Chondrocyte (in vitro differentiated cells): ENCODE data around the gene CCND2. TPM values are rescaled to one million over a fixed set of nuclear protein-coding genes. Genes with fewer than 3 reads are reported as not detected.

ENCODE experiments used
- DNase-seq: peaks from one replicate; pipeline ENCODE4 v3.0.0; 2021; ENCODE audit warnings: mixed read lengths, low spot score
- H3K27ac Mint-ChIP-seq: one replicate; pipeline ENCODE4 v1.8.0; 2021; ENCODE audit warnings: mild to moderate bottlenecking, moderate library complexity, mixed read lengths; ENCODE audit not compliant: unreplicated experiment
- H3K27me3 Mint-ChIP-seq: 2 replicates; pipeline ENCODE4 v1.8.0; 2021; ENCODE audit warnings: low read depth, mixed read lengths
- H3K36me3 Mint-ChIP-seq: 2 replicates; pipeline ENCODE4 v1.8.0; 2021; ENCODE audit warnings: low read depth, mixed read lengths
- H3K4me1 Mint-ChIP-seq: 2 replicates; pipeline ENCODE4 v1.8.0; 2021; ENCODE audit warnings: low read depth, mild to moderate bottlenecking, mixed read lengths
- H3K4me3 Mint-ChIP-seq: one replicate; pipeline ENCODE4 v1.8.0; 2021; ENCODE audit warnings: mild to moderate bottlenecking, moderate library complexity, mixed read lengths; ENCODE audit not compliant: unreplicated experiment
- H3K9me3 Mint-ChIP-seq: 2 replicates; pipeline ENCODE4 v1.8.0; 2021; ENCODE audit warnings: low read depth, mixed read lengths
- total RNA-seq: library from RNA; stranded (reverse); gene quantifications from 3 replicates; pipeline ENCODE4 v1.2.1, GENCODE V29; 2021
- TF ChIP-seq, protein P1 (sequence below): fragments of 200-600 bp; sonication (generic); IDR thresholded peaks from 2 replicates; pipeline ENCODE4 v1.5.0; 2021; ENCODE audit warnings: antibody characterized with exemption, mild to moderate bottlenecking, moderate library complexity

Gene CCND2
- total RNA-seq, 1 donor from 2014 or later: 128 TPM

DNA sequence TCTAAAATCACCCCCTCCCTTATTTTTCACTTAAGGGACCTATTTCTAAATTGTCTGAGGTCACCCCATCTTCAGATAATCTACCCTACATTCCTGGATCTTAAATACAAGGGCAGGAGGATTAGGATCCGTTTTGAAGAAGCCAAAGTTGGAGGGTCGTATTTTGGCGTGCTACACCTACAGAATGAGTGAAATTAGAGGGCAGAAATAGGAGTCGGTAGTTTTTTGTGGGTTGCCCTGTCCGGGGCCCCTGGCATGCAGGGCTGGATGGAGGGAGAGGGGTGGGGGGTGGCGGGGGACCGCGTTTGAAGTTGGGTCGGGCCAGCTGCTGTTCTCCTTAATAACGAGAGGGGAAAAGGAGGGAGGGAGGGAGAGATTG is 300 bp upstream of the CCND2 start:
- TF ChIP-seq, protein P1, sequence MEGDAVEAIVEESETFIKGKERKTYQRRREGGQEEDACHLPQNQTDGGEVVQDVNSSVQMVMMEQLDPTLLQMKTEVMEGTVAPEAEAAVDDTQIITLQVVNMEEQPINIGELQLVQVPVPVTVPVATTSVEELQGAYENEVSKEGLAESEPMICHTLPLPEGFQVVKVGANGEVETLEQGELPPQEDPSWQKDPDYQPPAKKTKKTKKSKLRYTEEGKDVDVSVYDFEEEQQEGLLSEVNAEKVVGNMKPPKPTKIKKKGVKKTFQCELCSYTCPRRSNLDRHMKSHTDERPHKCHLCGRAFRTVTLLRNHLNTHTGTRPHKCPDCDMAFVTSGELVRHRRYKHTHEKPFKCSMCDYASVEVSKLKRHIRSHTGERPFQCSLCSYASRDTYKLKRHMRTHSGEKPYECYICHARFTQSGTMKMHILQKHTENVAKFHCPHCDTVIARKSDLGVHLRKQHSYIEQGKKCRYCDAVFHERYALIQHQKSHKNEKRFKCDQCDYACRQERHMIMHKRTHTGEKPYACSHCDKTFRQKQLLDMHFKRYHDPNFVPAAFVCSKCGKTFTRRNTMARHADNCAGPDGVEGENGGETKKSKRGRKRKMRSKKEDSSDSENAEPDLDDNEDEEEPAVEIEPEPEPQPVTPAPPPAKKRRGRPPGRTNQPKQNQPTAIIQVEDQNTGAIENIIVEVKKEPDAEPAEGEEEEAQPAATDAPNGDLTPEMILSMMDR: no peak

DNA sequence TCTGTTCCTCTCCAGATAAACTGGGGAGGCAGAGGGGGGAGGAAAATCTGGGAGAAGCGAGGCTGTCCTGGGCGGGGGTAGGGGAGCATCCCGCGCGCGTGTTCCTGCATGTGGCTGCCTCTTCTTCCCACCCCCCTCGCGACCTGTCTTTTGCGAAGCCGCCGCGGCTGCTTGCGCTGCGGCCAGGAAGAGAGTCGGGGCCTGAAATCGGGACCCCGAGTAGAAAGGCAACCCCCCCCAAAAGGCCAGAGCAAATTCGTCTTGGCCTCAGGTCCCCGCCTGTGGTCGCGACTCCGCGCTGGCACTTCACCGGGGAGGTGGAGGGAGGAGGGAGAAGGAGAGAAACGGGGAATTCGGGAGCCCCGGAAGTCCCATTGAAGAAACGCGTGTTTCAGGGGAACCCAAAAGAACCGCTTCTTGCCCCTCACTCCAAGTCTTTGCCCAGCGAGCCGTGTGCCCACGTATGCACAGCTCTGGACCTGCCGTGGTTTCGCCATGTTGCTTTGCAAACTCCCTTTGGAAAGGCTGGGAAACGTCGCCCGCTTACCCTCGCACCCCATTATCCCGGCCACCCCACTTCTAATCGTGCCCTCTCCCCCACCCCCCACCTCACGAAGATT is 944 bp downstream of the CCND2 start:
- Mint-ChIP-seq H3K27me3 (peaks cover 38% of the 10 kb centered on the region), H3K27ac (peak overlapping the region; percentile 92), H3K4me3 (peak overlapping the region; percentile 89), H3K9me3 (no peaks in the 10 kb centered on the region), H3K4me1 (peaks cover 43% of the 10 kb centered on the region), H3K36me3 (peaks cover 22% of the 10 kb centered on the region)
- DNase-seq: no peak
- TF ChIP-seq, protein P1: no peak

More for the DNA sequence above, 300 bp upstream of the CCND2 start:
- Mint-ChIP-seq H3K27me3 (peaks cover 40% of the 10 kb centered on the region), H3K36me3 (peaks cover 13% of the 10 kb centered on the region), H3K4me3 (peak overlapping the region; percentile 89), H3K9me3 (no peaks in the 10 kb centered on the region), H3K27ac (peak overlapping the region; percentile 74), H3K4me1 (peaks cover 47% of the 10 kb centered on the region)
- DNase-seq: no peak

DNA sequence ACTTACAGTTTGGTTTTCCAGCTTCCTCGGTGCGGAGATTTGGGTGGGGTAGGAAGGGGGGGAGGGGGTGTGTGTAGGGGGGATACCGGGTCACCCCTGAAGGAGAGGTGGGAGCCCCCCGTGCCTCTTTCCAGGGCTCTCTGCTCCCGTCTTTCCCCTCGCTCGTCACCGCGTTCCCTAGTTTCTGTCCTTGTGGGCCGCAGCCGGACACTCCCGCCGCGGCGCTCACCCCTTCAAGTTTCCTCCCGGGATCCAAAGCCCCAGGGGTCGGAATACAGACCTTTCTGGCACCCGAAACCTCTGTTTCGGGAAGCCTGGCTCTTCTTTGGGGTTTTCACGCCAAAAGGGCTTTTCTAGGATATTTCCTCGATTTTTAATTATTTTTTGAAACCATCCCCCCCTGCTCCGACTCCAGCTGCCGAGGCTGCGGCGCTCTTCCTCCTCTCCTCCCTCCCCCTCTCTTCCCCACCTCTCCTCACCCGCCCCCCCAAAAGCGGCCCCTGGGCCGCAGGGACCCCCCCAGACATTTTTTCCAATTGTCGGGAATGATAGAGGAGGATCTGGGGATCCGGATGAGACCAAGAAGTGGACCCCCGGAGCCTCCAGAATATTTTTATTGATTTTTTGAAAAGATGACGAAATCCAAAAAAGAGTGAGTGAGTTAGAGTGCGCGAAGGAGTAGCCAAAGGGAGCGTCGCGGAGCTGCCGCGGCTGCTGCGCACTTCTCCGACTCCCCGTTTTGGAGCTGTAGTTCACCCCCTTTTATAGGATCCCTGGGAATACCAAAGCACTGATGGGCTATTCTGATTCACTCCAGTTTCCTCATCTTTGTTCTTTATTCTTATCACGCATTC is 1.7 kb downstream of the CCND2 start:
- Mint-ChIP-seq H3K4me1 (peaks cover 37% of the 10 kb centered on the region), H3K4me3 (peak overlapping the region; percentile 89), H3K27me3 (peaks cover 34% of the 10 kb centered on the region), H3K9me3 (no peaks in the 10 kb centered on the region), H3K36me3 (peaks cover 23% of the 10 kb centered on the region), H3K27ac (peak overlapping the region; percentile 92)
- TF ChIP-seq, protein P1: no peak
- DNase-seq: no peak

DNA sequence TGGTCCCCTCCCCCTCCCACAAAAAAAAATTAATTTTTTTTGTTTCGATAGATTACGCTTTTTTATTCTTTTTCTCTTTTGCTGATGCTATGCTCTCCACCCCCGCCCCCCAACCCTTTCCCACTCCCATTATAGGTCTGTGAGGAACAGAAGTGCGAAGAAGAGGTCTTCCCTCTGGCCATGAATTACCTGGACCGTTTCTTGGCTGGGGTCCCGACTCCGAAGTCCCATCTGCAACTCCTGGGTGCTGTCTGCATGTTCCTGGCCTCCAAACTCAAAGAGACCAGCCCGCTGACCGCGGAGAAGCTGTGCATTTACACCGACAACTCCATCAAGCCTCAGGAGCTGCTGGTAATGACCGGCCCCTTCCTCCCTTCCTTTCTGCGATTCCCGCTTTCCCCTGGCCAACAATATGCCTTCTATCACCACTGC is 2.3 kb downstream of the CCND2 start:
- H3K27ac Mint-ChIP-seq: peak overlapping the region; percentile 92
- H3K4me3 Mint-ChIP-seq: peak overlapping the region; percentile 89
- DNase-seq: no peak
- TF ChIP-seq, protein P1: no peak
- peaks cover 39% of the 10 kb centered on the region for H3K4me1 Mint-ChIP-seq
- H3K36me3 Mint-ChIP-seq: peaks cover 26% of the 10 kb centered on the region
- no peaks in the 10 kb centered on the region for H3K9me3 Mint-ChIP-seq
- peaks cover 30% of the 10 kb centered on the region for H3K27me3 Mint-ChIP-seq

DNA sequence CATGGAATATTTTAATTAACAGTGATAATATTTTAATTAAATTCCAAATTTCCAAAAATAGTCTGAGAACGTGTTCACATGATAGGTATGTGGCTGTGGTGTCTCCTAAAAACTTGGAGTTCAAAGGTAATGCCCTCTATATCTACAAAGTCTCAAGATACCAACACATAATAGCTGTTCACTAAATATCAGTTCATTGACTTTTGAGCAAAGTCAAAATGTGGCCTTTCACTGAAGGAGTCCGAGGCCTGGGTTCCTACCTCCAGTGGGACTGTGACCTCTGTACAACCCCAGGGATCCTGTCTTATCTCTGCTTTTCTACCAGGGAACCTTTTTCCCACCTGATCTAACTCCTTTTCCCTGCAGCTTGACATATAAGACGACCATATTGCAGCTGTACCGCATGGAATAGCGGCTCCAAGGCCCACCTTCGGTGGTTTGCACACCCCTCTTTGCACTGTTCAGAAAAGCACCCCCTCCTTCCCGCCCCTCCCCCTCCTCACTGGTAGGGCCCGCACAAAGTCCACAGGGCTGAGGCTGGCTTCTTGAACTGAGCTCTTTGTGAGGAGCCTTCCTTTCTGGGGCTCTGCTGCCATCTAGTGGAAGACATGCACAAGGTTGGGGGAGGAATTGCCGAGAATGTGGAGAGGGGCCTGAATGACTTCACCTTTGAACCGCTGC is 3.1 kb downstream of the CCND2 start:
- DNase-seq: no peak
- no peaks in the 10 kb centered on the region for H3K9me3 Mint-ChIP-seq
- H3K27ac Mint-ChIP-seq: peak overlapping the region; percentile 49
- H3K4me1 Mint-ChIP-seq: peaks cover 35% of the 10 kb centered on the region
- H3K4me3 Mint-ChIP-seq: peak overlapping the region; percentile 89
- peaks cover 30% of the 10 kb centered on the region for H3K36me3 Mint-ChIP-seq
- TF ChIP-seq, protein P1: peak; percentile 95
- peaks cover 26% of the 10 kb centered on the region for H3K27me3 Mint-ChIP-seq
